CD14-positive monocyte (primary cell): Measurements from ENCODE around the gene CNOT11. TPM values are rescaled to one million over a fixed set of nuclear protein-coding genes. Genes with fewer than 3 reads are reported as not detected.

ENCODE experiments used
- DNase-seq, 3 donors: peaks; one replicate each; pipeline ENCODE4 v3.0.0-alpha.2; 2011 to 2022
- H2AFZ ChIP-seq: 2 replicates; pipeline ENCODE4 v1.6.0; 2012; ENCODE audit warnings: mild to moderate bottlenecking, low read depth, low read length, inconsistent platforms; ENCODE audit not compliant: insufficient read depth, poor library complexity, severe bottlenecking
- H3K27ac ChIP-seq, 2 donors: 1 replicate in 1 of 2; 2 replicates in 1 of 2; pipeline ENCODE4 v1.5.1; 2012 to 2013; ENCODE audit warnings: low read length in 2 of 2, control low read depth in 1 of 2, inconsistent platforms in 1 of 2, low read depth in 1 of 2, mild to moderate bottlenecking in 1 of 2
- H3K27me3 ChIP-seq, 2 donors: one replicate each; pipeline versions ENCODE4 v1.6.0 to v1.6.1; 2011 to 2013; ENCODE audit warnings: low read length in 2 of 2; ENCODE audit not compliant: control insufficient read depth in 2 of 2, insufficient read depth in 2 of 2
- H3K36me3 ChIP-seq, 2 donors: replicated peaks in 1 of 2; 1 replicate in 1 of 2; 2 replicates in 1 of 2; pipeline versions ENCODE4 v1.5.1 to v1.6.1; 2012 to 2013; ENCODE audit warnings: low read length in 2 of 2, control low read depth in 1 of 2, inconsistent platforms in 1 of 2, mild to moderate bottlenecking in 1 of 2; ENCODE audit not compliant: insufficient read depth in 2 of 2, control insufficient read depth in 1 of 2
- H3K4me1 ChIP-seq, 2 donors: 1 replicate in 1 of 2; 2 replicates in 1 of 2; pipeline versions ENCODE4 v1.5.1 to v1.6.1; 2012 to 2013; ENCODE audit warnings: low read length in 2 of 2, control low read depth in 1 of 2, inconsistent platforms in 1 of 2, mild to moderate bottlenecking in 1 of 2, moderate library complexity in 1 of 2; ENCODE audit not compliant: insufficient read depth in 2 of 2, control insufficient read depth in 1 of 2
- H3K4me2 ChIP-seq: replicated peaks from 2 replicates; pipeline ENCODE3; 2012; ENCODE audit warnings: low read length, moderate library complexity, mild to moderate bottlenecking; ENCODE audit not compliant: poor library complexity, severe bottlenecking; ENCODE audit errors: extremely low read depth
- H3K4me3 ChIP-seq, 3 experiments: fragments of 200-600 bp in 1 of 3; sonication (generic) in 1 of 3; replicated peaks in 1 of 3; 1 replicate in 2 of 3; 2 replicates in 1 of 3; pipeline ENCODE4 v1.5.1; 2011 to 2013; ENCODE audit warnings: low read length in 3 of 3, mild to moderate bottlenecking in 3 of 3, control low read depth in 2 of 3, low read depth in 2 of 3, inconsistent platforms in 1 of 3, moderate library complexity in 1 of 3
- H3K79me2 ChIP-seq: 2 replicates; pipeline ENCODE4 v1.6.0; 2012; ENCODE audit warnings: mild to moderate bottlenecking, control low read depth, inconsistent platforms, low read length, moderate library complexity; ENCODE audit not compliant: insufficient read depth
- H3K9ac ChIP-seq: 2 replicates; pipeline ENCODE4 v1.6.0; 2017; ENCODE audit warnings: low read length, mild to moderate bottlenecking; ENCODE audit not compliant: insufficient read depth, poor library complexity, severe bottlenecking
- H3K9me3 ChIP-seq, 2 donors: replicated peaks in 1 of 2; 1 replicate in 1 of 2; 2 replicates in 1 of 2; pipeline versions ENCODE4 v1.5.1 to v1.6.1; 2012 to 2013; ENCODE audit warnings: low read length in 2 of 2, control low read depth in 1 of 2; ENCODE audit not compliant: control insufficient read depth in 1 of 2, insufficient read depth in 1 of 2
- H4K20me1 ChIP-seq: 2 replicates; pipeline ENCODE4 v1.6.0; 2012; ENCODE audit warnings: mild to moderate bottlenecking, low read length, control low read depth, moderate library complexity; ENCODE audit not compliant: insufficient read depth
- H3K27ac Mint-ChIP-seq, 7 donors: one replicate each; pipeline ENCODE4 v1.8.0; 2020; ENCODE audit warnings: mild to moderate bottlenecking in 7 of 7, mixed read lengths in 7 of 7, moderate library complexity in 6 of 7, inconsistent platforms in 2 of 7
- H3K27me3 Mint-ChIP-seq, 3 donors: one replicate each; pipeline ENCODE4 v1.8.0; 2021 to 2022; ENCODE audit warnings: low read depth in 3 of 3, mild to moderate bottlenecking in 3 of 3, mixed read lengths in 3 of 3, moderate library complexity in 3 of 3, inconsistent platforms in 1 of 3
- H3K36me3 Mint-ChIP-seq, 2 donors: one replicate each; pipeline ENCODE4 v1.8.0; 2020; ENCODE audit warnings: mixed read lengths in 2 of 2, inconsistent platforms in 1 of 2, mild to moderate bottlenecking in 1 of 2
- H3K4me1 Mint-ChIP-seq: one replicate; pipeline ENCODE4 v1.8.0; 2020; ENCODE audit warnings: mild to moderate bottlenecking, mixed read lengths
- H3K4me3 Mint-ChIP-seq, 2 donors: one replicate each; pipeline ENCODE4 v1.8.0; 2020; ENCODE audit warnings: mild to moderate bottlenecking in 2 of 2, mixed read lengths in 2 of 2, moderate library complexity in 1 of 2
- H3K9me3 Mint-ChIP-seq, 7 donors: one replicate each; pipeline ENCODE4 v1.8.0; 2020 to 2022; ENCODE audit warnings: mixed read lengths in 7 of 7, mild to moderate bottlenecking in 6 of 7, moderate library complexity in 6 of 7, inconsistent platforms in 2 of 7
- CTCF ChIP-seq: fragments of 200-600 bp; IDR thresholded peaks from one replicate; pipeline ENCODE4 v1.8.0; 2022; ENCODE audit warnings: antibody characterized with exemption, mild to moderate bottlenecking
- WGBS: methylation state at CpG from one replicate; pipeline ENCODE4 v1.1.5; 2013; ENCODE audit warnings: missing lambda C conversion rate; ENCODE audit not compliant: insufficient coverage; 5-methylcytosine and 5-hydroxymethylcytosine counted together
- intact Hi-C, 2 donors: fragments of 100-400 bp; cut with micrococcal nuclease; formaldehyde crosslinking; loops; one replicate each; pipeline versions ENCODE4 v1.15.0 to v1.15.1; 2023
- polyA plus RNA-seq, 3 donors: library from polyadenylated mRNA; depleted of rRNA in 1 of 3; unstranded in 2 of 3; stranded (reverse) in 1 of 3; fragments of 300-500 nt in 2 of 3; fragments of >200 nt in 1 of 3; fragmentation: Illumina TruSeq in 2 of 3; gene quantifications; 1 replicate in 2 of 3; 2 replicates in 1 of 3; pipeline ENCODE4 v1.2.3, GENCODE V29; 2012 to 2021

CNOT11 gene
- polyA plus RNA-seq, 3 donors: 38.2 to 39.0 (median 38.4) TPM

- 48% methylated on average over 9 of the region's 17 CpGs for WGBS
- no peaks in the 10 kb centered on the region for H3K9me3 ChIP-seq
- H2AFZ ChIP-seq: peak overlapping the region; percentile 91
- Mint-ChIP-seq H3K27me3 (no peaks in the 10 kb centered on the region), H3K9me3 (peaks cover 0 to under 1% (median 0%) of the 10 kb centered on the region in 7 donors), H3K27ac (peak overlapping the region; percentile 19 to 94 (median 81)), H3K4me1 (peaks cover 43% of the 10 kb centered on the region), H3K36me3 (peaks cover 11 to 20% of the 10 kb centered on the region in 2 donors), H3K4me3 (peak overlapping the region; percentile 96)
- no peak for DNase-seq
- peak overlapping the region; percentile 99 for H3K9ac ChIP-seq
- intact Hi-C loops: loop anchor here (2.0 to 10.0 kb wide), 3 partner anchors 53 to 251 kb away; partner anchors contain the start of genes RNF149 (in 2 of the 2), RPL31 (in 1 of the 2) and TBC1D8 (in 1 of the 2)
- H3K36me3 ChIP-seq: peaks cover 7 to 12% of the 10 kb centered on the region in 2 donors
- peaks cover 54% of the 10 kb centered on the region for H4K20me1 ChIP-seq
- peaks cover 28 to 42% of the 10 kb centered on the region in 2 donors for H3K4me1 ChIP-seq
- TF ChIP-seq CTCF: no peak
- H3K27me3 ChIP-seq: no peaks in the 10 kb centered on the region
- H3K27ac ChIP-seq: peak overlapping the region in 1 of 2 donors; percentile 95
- peaks cover 54% of the 10 kb centered on the region for H3K79me2 ChIP-seq
- peak overlapping the region; percentile 50 to 88 (median 77) for H3K4me3 ChIP-seq
- peak overlapping the region; percentile 83 for H3K4me2 ChIP-seq
Measured at GRCh38 chr2:101253703-101254450, 1.2 kb downstream of the CNOT11 start.

GRCh38 chr2:101255501-101255900 is 2.8 kb downstream of the CNOT11 start:
- H3K27ac Mint-ChIP-seq: peak overlapping the region in 5 of 7 donors; percentile 3 to 80 (median 48)
- no peaks in the 10 kb centered on the region for H3K27me3 Mint-ChIP-seq
- no peaks in the 10 kb centered on the region for H3K9me3 ChIP-seq
- H3K36me3 Mint-ChIP-seq: peaks cover 19 to 33% of the 10 kb centered on the region in 2 donors
- no peak overlapping the region for H3K4me3 ChIP-seq
- no peak for DNase-seq
- H3K9me3 Mint-ChIP-seq: no peaks in the 10 kb centered on the region
- no peak overlapping the region for H2AFZ ChIP-seq
- 39% methylated on average over 2 of the region's 3 CpGs for WGBS
- H3K36me3 ChIP-seq: peaks cover 19 to 27% of the 10 kb centered on the region in 2 donors
- H3K4me1 Mint-ChIP-seq: peaks cover 36% of the 10 kb centered on the region
- H4K20me1 ChIP-seq: peaks cover 68% of the 10 kb centered on the region
- intact Hi-C loops: loop anchor here in 1 of 2 donors (10.0 kb wide), 1 partner anchor 101 kb away; the partner anchor contains the start of gene TBC1D8
- no peak overlapping the region for H3K4me3 Mint-ChIP-seq
- peaks cover 65% of the 10 kb centered on the region for H3K79me2 ChIP-seq
- H3K9ac ChIP-seq: no peak overlapping the region
- no peak overlapping the region for H3K4me2 ChIP-seq
- H3K27me3 ChIP-seq: no peaks in the 10 kb centered on the region
- no peak for TF ChIP-seq CTCF
- H3K27ac ChIP-seq: peak overlapping the region in 1 of 2 donors; percentile 26
- peaks cover 28 to 42% of the 10 kb centered on the region in 2 donors for H3K4me1 ChIP-seq
